Ishikawa (cell line): ENCODE measurements around the gene TSPAN18.

Experiments
- CEBPB ChIP-seq: IDR thresholded peaks from 2 replicates; pipeline ENCODE4 v1.6.1; 2012
- CREB1 ChIP-seq: IDR thresholded peaks from 2 replicates; pipeline ENCODE4 v1.6.1; 2012; ENCODE audit warnings: low read depth
- EGR1 ChIP-seq: IDR thresholded peaks from 2 replicates; pipeline ENCODE4 v1.6.1; 2012
- EP300 ChIP-seq: IDR thresholded peaks from 2 replicates; pipeline ENCODE4 v1.6.1; 2012; ENCODE audit warnings: borderline replicate concordance
- FOXM1 ChIP-seq: IDR thresholded peaks from 2 replicates; pipeline ENCODE4 v1.6.1; 2012; ENCODE audit warnings: low read depth, borderline replicate concordance
- MAX ChIP-seq: IDR thresholded peaks from 2 replicates; pipeline ENCODE4 v1.6.1; 2012
- NFIC ChIP-seq: IDR thresholded peaks from 2 replicates; pipeline ENCODE4 v1.6.1; 2012
- RAD21 ChIP-seq: IDR thresholded peaks from 2 replicates; pipeline ENCODE4 v1.6.1; 2012; ENCODE audit warnings: low read depth
- REST ChIP-seq: IDR thresholded peaks from 2 replicates; pipeline ENCODE4 v1.6.1; 2012; ENCODE audit warnings: low read depth, mild to moderate bottlenecking
- TAF1 ChIP-seq: IDR thresholded peaks from 2 replicates; pipeline ENCODE4 v1.6.1; 2012; ENCODE audit warnings: low read depth, mild to moderate bottlenecking
- TCF12 ChIP-seq: IDR thresholded peaks from 2 replicates; pipeline ENCODE4 v1.6.1; 2012; ENCODE audit warnings: low read depth
- TEAD4 ChIP-seq: IDR thresholded peaks from 2 replicates; pipeline ENCODE4 v1.6.1; 2012
- USF1 ChIP-seq: IDR thresholded peaks from 2 replicates; pipeline ENCODE4 v1.6.1; 2012
- YY1 ChIP-seq: IDR thresholded peaks from 2 replicates; pipeline ENCODE4 v1.6.1; 2012; ENCODE audit warnings: low read depth
- ZBTB7A ChIP-seq: IDR thresholded peaks from 2 replicates; pipeline ENCODE4 v1.6.1; 2012; ENCODE audit warnings: low read depth

The TSPAN18 gene

GRCh38 chr11:44802347-44802746 is 75.6 kb downstream of the TSPAN18 start:
- TF ChIP-seq REST (no peak), CREB1 (no peak), TEAD4 (no peak), EGR1 (no peak), TCF12 (no peak)

GRCh38 chr11:44803009-44803408 is 76.2 kb downstream of the TSPAN18 start:
- TF ChIP-seq TAF1 (no peak), YY1 (no peak), EGR1 (no peak), ZBTB7A (no peak)

- TF ChIP-seq ZBTB7A (no peak), TCF12 (no peak), RAD21 (no peak), YY1 (no peak), REST (no peak)
Observed at GRCh38 chr11:44804449-44805437, 78.0 kb downstream of the TSPAN18 start.

- TF ChIP-seq MAX (no peak), RAD21 (no peak), EGR1 (no peak), NFIC (no peak), TCF12 (no peak), TAF1 (no peak), CEBPB (no peak), CREB1 (no peak), YY1 (no peak), ZBTB7A (no peak), EP300 (no peak), REST (no peak), FOXM1 (no peak), TEAD4 (no peak), USF1 (no peak)
Observed at GRCh38 chr11:44805596-44805995, 78.8 kb downstream of the TSPAN18 start.

GRCh38 chr11:44808053-44808753 is 81.4 kb downstream of the TSPAN18 start:
- TF ChIP-seq REST (no peak), FOXM1 (no peak)
